Measurements from ENCODE around the gene FOXN1.

Gene FOXN1

GRCh38 chr17:28478712-28479615 lies 27.2 kb upstream of the FOXN1 start:
- DNase-seq = no peak

- no peak for DNase-seq
These were observed 25.9 kb upstream of the FOXN1 start for GRCh38 chr17:28480278-28480677.

- DNase-seq = no peak
These were observed 25.2 kb upstream of the FOXN1 start for GRCh38 chr17:28480799-28481571.

- DNase-seq = no peak
These were observed 23.5 kb upstream of the FOXN1 start for GRCh38 chr17:28482551-28483199.

- no peak for DNase-seq
These were observed 21.9 kb upstream of the FOXN1 start for GRCh38 chr17:28484296-28484695.

- DNase-seq = no peak
These were observed 21.1 kb upstream of the FOXN1 start for GRCh38 chr17:28485049-28485448.

- no peak for DNase-seq
These were observed 18.1 kb upstream of the FOXN1 start for GRCh38 chr17:28487881-28488532.

- DNase-seq = no peak
These were observed 17.4 kb upstream of the FOXN1 start for GRCh38 chr17:28488533-28489276.

- no peak for DNase-seq
These were observed 14.9 kb upstream of the FOXN1 start for GRCh38 chr17:28491286-28491685.

GRCh38 chr17:28491860-28492259 lies 14.3 kb upstream of the FOXN1 start:
- DNase-seq = no peak

GRCh38 chr17:28492352-28493310 lies 13.5 kb upstream of the FOXN1 start:
- no peak for DNase-seq

- DNase-seq = no peak
These were observed 12.7 kb upstream of the FOXN1 start for GRCh38 chr17:28493460-28493859.

- DNase-seq = peak; percentile 78
These were observed 11.5 kb upstream of the FOXN1 start for GRCh38 chr17:28494445-28495188.

- no peak for DNase-seq
These were observed 10.5 kb upstream of the FOXN1 start for GRCh38 chr17:28495635-28496034.

GRCh38 chr17:28497931-28498330 lies 8.2 kb upstream of the FOXN1 start:
- DNase-seq = no peak

- no peak for DNase-seq
These were observed 7.3 kb upstream of the FOXN1 start for GRCh38 chr17:28498652-28499363.

- no peak for DNase-seq
These were observed 6.8 kb upstream of the FOXN1 start for GRCh38 chr17:28499364-28499664.

- DNase-seq = no peak
These were observed 6.3 kb upstream of the FOXN1 start for GRCh38 chr17:28499684-28500357.

Measured in T-helper 9 cell (primary cell).